B cell (primary cell): ENCODE data around the gene LMO1. TPM values are rescaled to one million over a fixed set of nuclear protein-coding genes. Genes with fewer than 3 reads are reported as not detected.

Experiments
- ATAC-seq: fragments of 200-7000 bp; cut with Tn5 transposase; one replicate; pipeline ENCODE4 v1.10.0; 2021; ENCODE audit warnings: low read depth, mild to moderate bottlenecking, moderate number of reproducible peaks, moderate library complexity
- CTCF ChIA-PET: fragments of 350-600 bp; sonication (Branson Sonifier 250); formaldehyde crosslinking; loops from one replicate; lab custom pipeline; 2021; ENCODE audit warnings: antibody characterized with exemption, inconsistent platforms; lab: Charles Lee
- POLR2A ChIA-PET: fragments of 350-600 bp; sonication (Branson Sonifier 250); formaldehyde crosslinking; loops from one replicate; lab custom pipeline; 2021; ENCODE audit warnings: antibody characterized with exemption; lab: Charles Lee
- DNase-seq: peaks from one replicate; pipeline ENCODE4 v3.0.0; 2013
- H2AFZ ChIP-seq: 2 replicates; pipeline ENCODE4 v1.6.1; 2012; ENCODE audit warnings: mild to moderate bottlenecking, low read depth, low read length; ENCODE audit not compliant: insufficient read depth, poor library complexity, severe bottlenecking
- H3K27ac ChIP-seq, 2 donors: 1 replicate in 1 of 2; 2 replicates in 1 of 2; pipeline ENCODE4 v1.5.1; 2012 to 2013; ENCODE audit warnings: low read length in 2 of 2, mild to moderate bottlenecking in 2 of 2, moderate library complexity in 1 of 2
- H3K27me3 ChIP-seq, 4 experiments: fragments of 200-600 bp in 1 of 4; sonication (generic) in 1 of 4; replicated peaks in 1 of 4; 1 replicate in 2 of 4; 2 replicates in 2 of 4; pipeline versions ENCODE4 v1.6.1 to v1.7.0; 2013 to 2016; ENCODE audit warnings: low read length in 3 of 4, mild to moderate bottlenecking in 2 of 4, mixed read lengths in 1 of 4, moderate library complexity in 1 of 4; ENCODE audit not compliant: insufficient read depth in 4 of 4, control insufficient read depth in 3 of 4; ENCODE audit errors: control extremely low read depth in 1 of 4
- H3K36me3 ChIP-seq, 2 experiments: replicated peaks in 1 of 2; 1 replicate in 1 of 2; 2 replicates in 1 of 2; pipeline versions ENCODE4 v1.6.1 to v1.7.1; 2013; ENCODE audit warnings: low read length in 1 of 2; ENCODE audit not compliant: insufficient read depth in 2 of 2, control insufficient read depth in 1 of 2; ENCODE audit errors: control extremely low read depth in 1 of 2, extremely low read depth in 1 of 2
- H3K4me1 ChIP-seq, 2 donors: fragments of 200-600 bp in 1 of 2; sonication (generic) in 1 of 2; 1 replicate in 1 of 2; 2 replicates in 1 of 2; pipeline versions ENCODE4 v1.5.1 to v1.6.1; 2013 to 2017; ENCODE audit warnings: low read length in 2 of 2; ENCODE audit not compliant: control insufficient read depth in 2 of 2, insufficient read depth in 2 of 2
- H3K4me2 ChIP-seq: replicated peaks from 2 replicates; pipeline ENCODE3; 2012; ENCODE audit warnings: mild to moderate bottlenecking, low read depth, low read length; ENCODE audit not compliant: poor library complexity, severe bottlenecking
- H3K4me3 ChIP-seq, 5 experiments: fragments of 200-600 bp in 1 of 5; sonication (generic) in 1 of 5; 1 replicate in 3 of 5; 2 replicates in 2 of 5; pipeline versions ENCODE4 v1.5.1 to v1.7.0; 2011 to 2016; ENCODE audit warnings: low read length in 4 of 5, mild to moderate bottlenecking in 4 of 5, low read depth in 2 of 5, control low read depth in 1 of 5, moderate library complexity in 1 of 5; ENCODE audit not compliant: insufficient read depth in 1 of 5; ENCODE audit errors: control extremely low read depth in 1 of 5, extremely low read depth in 1 of 5
- H3K79me2 ChIP-seq: fragments of 200-600 bp; sonication (generic); one replicate; pipeline ENCODE4 v1.6.0; 2016; ENCODE audit warnings: low read length; ENCODE audit not compliant: control insufficient read depth, insufficient read depth
- H3K9ac ChIP-seq: fragments of 200-600 bp; sonication (generic); 2 replicates; pipeline ENCODE4 v1.6.1; 2017; ENCODE audit warnings: mild to moderate bottlenecking, low read length, moderate library complexity
- H3K9me3 ChIP-seq, 3 donors: one replicate each; pipeline versions ENCODE4 v1.6.1 to v1.7.1; 2013; ENCODE audit warnings: low read length in 2 of 3; ENCODE audit not compliant: control insufficient read depth in 2 of 3, insufficient read depth in 1 of 3; ENCODE audit errors: control extremely low read depth in 1 of 3
- H4K20me1 ChIP-seq: 2 replicates; pipeline ENCODE4 v1.6.0; 2012; ENCODE audit warnings: mild to moderate bottlenecking, low read length; ENCODE audit not compliant: insufficient read depth, control insufficient read depth, poor library complexity, severe bottlenecking
- H3K27ac Mint-ChIP-seq: one replicate; pipeline ENCODE4 v1.8.0; 2021; ENCODE audit warnings: mixed read lengths
- H3K27me3 Mint-ChIP-seq: one replicate; pipeline ENCODE4 v1.8.0; 2021; ENCODE audit warnings: mixed read lengths
- H3K4me1 Mint-ChIP-seq: one replicate; pipeline ENCODE4 v1.8.0; 2021; ENCODE audit warnings: mixed read lengths
- H3K4me3 Mint-ChIP-seq: one replicate; pipeline ENCODE4 v1.8.0; 2021; ENCODE audit warnings: mixed read lengths
- H3K9me3 Mint-ChIP-seq: one replicate; pipeline ENCODE4 v1.8.0; 2022; ENCODE audit warnings: mixed read lengths; ENCODE audit not compliant: insufficient read depth
- CTCF ChIP-seq: fragments of 200-600 bp; IDR thresholded peaks from one replicate; pipeline ENCODE4 v1.8.0; 2022; ENCODE audit warnings: antibody characterized with exemption, mild to moderate bottlenecking
- EZH2 ChIP-seq: IDR thresholded peaks from 2 replicates; pipeline ENCODE4 v1.6.1; 2012; ENCODE audit warnings: borderline replicate concordance, low read depth, mild to moderate bottlenecking, moderate library complexity, low read length; ENCODE audit not compliant: insufficient read depth, poor library complexity, severe bottlenecking
- WGBS: methylation state at CpG from one replicate; pipeline ENCODE4 v1.1.5; 2013; ENCODE audit warnings: missing lambda C conversion rate; ENCODE audit not compliant: insufficient coverage; 5-methylcytosine and 5-hydroxymethylcytosine counted together
- intact Hi-C: fragments of 100-400 bp; cut with micrococcal nuclease; formaldehyde crosslinking; loops from one replicate; pipeline ENCODE4 v1.10.0; 2022
- polyA plus RNA-seq: library from polyadenylated mRNA; depleted of rRNA; stranded (reverse); fragments of >200 nt; gene quantifications from 2 replicates; pipeline ENCODE4 v1.2.3, GENCODE V29; 2012
- total RNA-seq, 2 donors: library from RNA; stranded (reverse); fragments of 120-200 nt in 1 of 2; gene quantifications; 1 replicate in 1 of 2; 2 replicates in 1 of 2; pipeline versions ENCODE4 v1.2.3 to v1.2.4, GENCODE V29; 2013 to 2022

LMO1 gene
- total and polyA plus RNA-seq, 2 donors (not counting 1 experiment from before 2014, with no cell fraction given), result 0.22 TPM; not detected in 1

- Histone ChIP-seq H3K36me3 (no peaks in the 10 kb centered on the region), H3K79me2 (no peaks in the 10 kb centered on the region), H3K4me3 (no peak overlapping the region), H3K4me1 (no peaks in the 10 kb centered on the region), H3K4me2 (no peak overlapping the region), H3K9me3 (no peaks in the 10 kb centered on the region), H4K20me1 (no peaks in the 10 kb centered on the region), H3K27me3 (no peaks in the 10 kb centered on the region), H2AFZ (no peak overlapping the region), H3K27ac (no peak overlapping the region), H3K9ac (no peak overlapping the region)
- Mint-ChIP-seq H3K9me3 (no peaks in the 10 kb centered on the region), H3K4me3 (no peak overlapping the region), H3K27ac (no peak overlapping the region), H3K27me3 (no peaks in the 10 kb centered on the region), H3K4me1 (no peaks in the 10 kb centered on the region)
- intact Hi-C loops, result no loop called here
- no peak for TF ChIP-seq CTCF
- no peak for TF ChIP-seq EZH2
- ATAC-seq (no peak), DNase-seq (no peak)
- POLR2A ChIA-PET, result no interaction called here
- WGBS, result 78% methylated on average over 2 of the region's 4 CpGs
- CTCF ChIA-PET, result interaction anchor here (1.0 to 17.7 kb wide), 3 partner anchors 8 to 21 kb away, joined by 4 to 327 read pairs (median 6); no protein-coding TSS in a partner anchor
Measured at GRCh38 chr11:8217136-8217535, 46.5 kb downstream of the LMO1 start.

- no peaks in the 10 kb centered on the region for H4K20me1 ChIP-seq
- intact Hi-C loops, result no loop called here
- H3K4me2 ChIP-seq, result no peak overlapping the region
- no peak overlapping the region for H3K4me3 Mint-ChIP-seq
- ATAC-seq, result no peak
- no peak overlapping the region for H3K4me3 ChIP-seq
- H3K9me3 Mint-ChIP-seq, result no peaks in the 10 kb centered on the region
- peaks cover 0 to 20% of the 10 kb centered on the region in 2 donors for H3K4me1 ChIP-seq
- TF ChIP-seq CTCF (no peak), EZH2 (no peak)
- 86% methylated on average over 4 of the region's 4 CpGs for WGBS
- ChIA-PET POLR2A (no interaction called here), CTCF (interaction anchor here (0.8 to 17.7 kb wide), 2 partner anchors 17 to 353 kb away, joined by 3 to 327 read pairs; no protein-coding TSS in a partner anchor)
- H3K79me2 ChIP-seq, result no peaks in the 10 kb centered on the region
- H3K27ac Mint-ChIP-seq, result no peak overlapping the region
- H3K27me3 ChIP-seq, result no peaks in the 10 kb centered on the region
- H3K36me3 ChIP-seq, result no peaks in the 10 kb centered on the region
- H3K9ac ChIP-seq, result no peak overlapping the region
- no peak overlapping the region for H3K27ac ChIP-seq
- no peaks in the 10 kb centered on the region for H3K27me3 Mint-ChIP-seq
- H3K9me3 ChIP-seq, result no peaks in the 10 kb centered on the region
- H2AFZ ChIP-seq, result no peak overlapping the region
- H3K4me1 Mint-ChIP-seq, result no peaks in the 10 kb centered on the region
- DNase-seq, result no peak
Measured at GRCh38 chr11:8213376-8213775, 50.3 kb downstream of the LMO1 start.
